Measurements from ENCODE around the gene CBFA2T3.

DNA sequence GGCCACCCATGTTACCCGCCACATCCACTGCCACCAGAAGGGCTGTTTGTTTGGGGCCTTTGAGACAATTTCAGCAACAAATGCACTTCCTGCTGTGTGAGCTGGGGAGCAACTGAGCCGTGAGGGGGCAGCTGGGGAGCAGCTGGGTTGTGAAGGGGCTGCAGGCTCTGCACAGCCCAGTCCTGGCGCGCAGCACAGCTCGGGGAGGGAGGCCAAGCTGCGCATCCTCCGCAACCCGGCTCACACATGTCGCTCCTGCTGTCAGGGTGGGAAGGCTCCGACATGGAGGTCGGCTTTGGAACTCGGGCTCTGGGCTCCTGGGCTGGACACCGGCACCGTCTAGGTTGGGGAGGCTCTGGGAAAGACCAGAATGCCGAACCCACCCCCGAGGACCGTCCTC, 53.6 kb downstream of the CBFA2T3 start:
- TF ChIP-seq, protein P1, sequence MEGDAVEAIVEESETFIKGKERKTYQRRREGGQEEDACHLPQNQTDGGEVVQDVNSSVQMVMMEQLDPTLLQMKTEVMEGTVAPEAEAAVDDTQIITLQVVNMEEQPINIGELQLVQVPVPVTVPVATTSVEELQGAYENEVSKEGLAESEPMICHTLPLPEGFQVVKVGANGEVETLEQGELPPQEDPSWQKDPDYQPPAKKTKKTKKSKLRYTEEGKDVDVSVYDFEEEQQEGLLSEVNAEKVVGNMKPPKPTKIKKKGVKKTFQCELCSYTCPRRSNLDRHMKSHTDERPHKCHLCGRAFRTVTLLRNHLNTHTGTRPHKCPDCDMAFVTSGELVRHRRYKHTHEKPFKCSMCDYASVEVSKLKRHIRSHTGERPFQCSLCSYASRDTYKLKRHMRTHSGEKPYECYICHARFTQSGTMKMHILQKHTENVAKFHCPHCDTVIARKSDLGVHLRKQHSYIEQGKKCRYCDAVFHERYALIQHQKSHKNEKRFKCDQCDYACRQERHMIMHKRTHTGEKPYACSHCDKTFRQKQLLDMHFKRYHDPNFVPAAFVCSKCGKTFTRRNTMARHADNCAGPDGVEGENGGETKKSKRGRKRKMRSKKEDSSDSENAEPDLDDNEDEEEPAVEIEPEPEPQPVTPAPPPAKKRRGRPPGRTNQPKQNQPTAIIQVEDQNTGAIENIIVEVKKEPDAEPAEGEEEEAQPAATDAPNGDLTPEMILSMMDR (IDR thresholded peaks at IDR 0.05) = no peak
- TF ChIP-seq ZFX (IDR thresholded peaks at IDR 0.05; ENCODE audit: borderline replicate concordance) = no peak

Data from 22Rv1 (cell line).